K562 (cell line): Measurements from ENCODE around the gene BRF1. TPM values are rescaled to one million over a fixed set of nuclear protein-coding genes. Genes with fewer than 3 reads are reported as not detected.

Experiments
- ATAC-seq: fragments of 200-7000 bp; cut with Tn5 transposase; 3 replicates; pipeline ENCODE4 v1.9.1; 2020; ENCODE audit warnings: moderate library complexity
- BruUV-seq: library from RNA; stranded (reverse); fragments of 400-500 nt; replicated peaks from 2 replicates; lab custom pipeline; 2021; lab: Mats Ljungman, UMichigan
- CTCF ChIA-PET: fragments of 300-600 bp; formaldehyde crosslinking; extraction: SDS; loops from one replicate; lab custom pipeline; 2021; ENCODE audit warnings: low intra/inter-chr PET ratio; lab: Yijun Ruan, JAX
- POLR2A ChIA-PET: fragments of 300-600, 350-650 bp; sonication (Branson Sonifier 250); formaldehyde crosslinking; extraction: SDS; loops from one replicate; lab custom pipeline; 2021; ENCODE audit warnings: antibody characterized with exemption, inconsistent platforms; lab: Yijun Ruan, JAX
- DNase-seq, 4 experiments: peaks; one replicate each; pipeline versions ENCODE4 v3.0.0 to v3.0.0-alpha.2; 2011 to 2018; ENCODE audit warnings: low spot score in 3 of 4, mixed read lengths in 3 of 4; ENCODE audit errors: extremely low read depth in 1 of 4
- FAIRE-seq: peaks from 2 replicates; lab custom pipeline; 2011; peaks lifted over from hg19 to GRCh38; lab: Jason Lieb, UNC
- H2AFZ ChIP-seq: 2 replicates; pipeline ENCODE4 v1.6.0; 2011; ENCODE audit warnings: low read depth, low read length, control low read depth, inconsistent platforms
- H3K27ac ChIP-seq: fragments of 200-600 bp; 3 replicates; pipeline ENCODE4 v1.8.0; 2011; ENCODE audit warnings: low read depth, mild to moderate bottlenecking, control low read depth, inconsistent platforms, low read length, moderate library complexity, mixed read lengths; ENCODE audit errors: extremely low read depth
- H3K27me3 ChIP-seq, 2 experiments: fragments of 300-600 bp in 1 of 2; 2 replicates in 1 of 2; 3 replicates in 1 of 2; pipeline versions ENCODE4 v1.6.0 to v1.8.0; 2011; ENCODE audit warnings: inconsistent platforms in 2 of 2, low read length in 2 of 2, mild to moderate bottlenecking in 1 of 2, mixed read lengths in 1 of 2, moderate library complexity in 1 of 2; ENCODE audit not compliant: control insufficient read depth in 2 of 2, insufficient read depth in 2 of 2
- H3K36me3 ChIP-seq: fragments of 300-600 bp; 3 replicates; pipeline ENCODE4 v1.8.0; 2011; ENCODE audit warnings: mild to moderate bottlenecking, low read length, inconsistent platforms; ENCODE audit not compliant: control insufficient read depth, insufficient read depth
- H3K4me1 ChIP-seq, 2 experiments: fragments of 200-600 bp in 1 of 2; replicated peaks in 1 of 2; 2 replicates in 1 of 2; 3 replicates in 1 of 2; pipeline versions ENCODE4 v1.5.1 to v1.8.0; 2011; ENCODE audit warnings: inconsistent platforms in 2 of 2, low read length in 2 of 2, mild to moderate bottlenecking in 1 of 2, mixed read lengths in 1 of 2, moderate library complexity in 1 of 2; ENCODE audit not compliant: control insufficient read depth in 2 of 2, insufficient read depth in 2 of 2
- H3K4me2 ChIP-seq: 2 replicates; pipeline ENCODE4 v1.6.1; 2011; ENCODE audit warnings: low read length, control low read depth, inconsistent platforms, mixed read lengths; ENCODE audit not compliant: insufficient read depth
- H3K4me3 ChIP-seq: fragments of 200-600 bp; sonication (generic), shearing (Covaris generic); 2 replicates; pipeline ENCODE4 v1.5.1; 2016; ENCODE audit warnings: control low read depth, inconsistent platforms
- H3K79me2 ChIP-seq: fragments of 200-600 bp; 3 replicates; pipeline ENCODE4 v1.8.0; 2011; ENCODE audit warnings: low read length, inconsistent platforms; ENCODE audit not compliant: control insufficient read depth, insufficient read depth
- H3K9ac ChIP-seq, 2 experiments: 2 replicates each; pipeline versions ENCODE4 v1.6.0 to v1.6.1; 2011; ENCODE audit warnings: low read depth in 2 of 2, low read length in 2 of 2, control low read depth in 1 of 2, inconsistent platforms in 1 of 2, mild to moderate bottlenecking in 1 of 2, mixed read lengths in 1 of 2; ENCODE audit not compliant: insufficient read depth in 1 of 2
- H3K9me1 ChIP-seq: one replicate; pipeline ENCODE4 v1.6.0; 2011; ENCODE audit warnings: inconsistent platforms, mild to moderate bottlenecking, low read length, moderate library complexity; ENCODE audit not compliant: control insufficient read depth, insufficient read depth
- H3K9me3 ChIP-seq: replicated peaks from 2 replicates; pipeline ENCODE4 v1.5.1; 2011; ENCODE audit warnings: low read depth, low read length, inconsistent platforms; ENCODE audit not compliant: control insufficient read depth, insufficient read depth
- H4K20me1 ChIP-seq: replicated peaks from 2 replicates; pipeline ENCODE4 v1.6.1; 2011; ENCODE audit warnings: low read length, inconsistent platforms, mixed read lengths; ENCODE audit not compliant: control insufficient read depth, insufficient read depth
- ESRRB ChIP-seq: fragments of 250-450 bp; sonication (Bioruptor Pico); IDR thresholded peaks from 2 replicates; pipeline ENCODE4 v1.5.0; 2020; ENCODE audit warnings: mild to moderate bottlenecking, moderate library complexity, borderline replicate concordance
- GATA2 ChIP-seq: sonication (generic); formaldehyde crosslinking; IDR thresholded peaks from 2 replicates; pipeline ENCODE4 v1.4.0; 2020; ENCODE audit warnings: mild to moderate bottlenecking, missing genetic modification reagents
- MTF1 ChIP-seq: fragments of 250-450 bp; sonication (Bioruptor Pico); IDR thresholded peaks from 2 replicates; pipeline ENCODE4 v1.9.0; 2021; ENCODE audit warnings: moderate library complexity, mild to moderate bottlenecking, inconsistent platforms, borderline replicate concordance
- THRAP3 ChIP-seq: fragments of 450-650 bp; IDR thresholded peaks from 2 replicates; pipeline ENCODE4 v1.6.1; 2016; ENCODE audit warnings: mild to moderate bottlenecking, inconsistent platforms, borderline replicate concordance
- ZNF212 ChIP-seq: fragments of 450-650 bp; formaldehyde crosslinking; IDR thresholded peaks from 2 replicates; pipeline ENCODE4 v1.4.0; 2020; ENCODE audit warnings: mild to moderate bottlenecking
- WGBS: fragments of 100-300 bp; shearing (Covaris generic); methylation state at CpG from one replicate; pipeline ENCODE4 v1.1.6; 2016; ENCODE audit warnings: low coverage, mixed read lengths; ENCODE audit not compliant: insufficient coverage; ENCODE audit errors: missing lambda C conversion rate; 5-methylcytosine and 5-hydroxymethylcytosine counted together
- in situ Hi-C: fragments of 300-500 bp; cut with MboI; formaldehyde crosslinking; loops from 4 replicates; pipeline ENCODE4 v1.15.0; 2018; ENCODE audit warnings: inconsistent platforms, mixed read lengths
- intact Hi-C: fragments of 100-400 bp; cut with micrococcal nuclease; formaldehyde crosslinking; loops from 2 replicates; pipeline ENCODE4 v1.14.2; 2022
- polyA plus RNA-seq, 8 experiments: library from polyadenylated mRNA; depleted of rRNA in 4 of 8; stranded (reverse) in 5 of 8; unstranded in 3 of 8; fragments of >200 nt; fragmentation: Nextera tagmentation in 2 of 8; fragmentation: Illumina TruSeq in 1 of 8; extraction: Ambion mirVana in 2 of 8; extraction: Trizol in 1 of 8; gene quantifications; 2 replicates each; pipeline versions ENCODE4 v1.2.1 to v1.2.3, GENCODE V29; 2011 to 2014; ENCODE audit warnings: inconsistent platforms in 1 of 8, missing spikeins in 1 of 8
- total RNA-seq, 7 experiments: library from RNA; depleted of rRNA in 6 of 7; stranded (reverse); fragments of >200 nt in 6 of 7; fragmentation: Illumina TruSeq in 2 of 7; extraction: Trizol in 2 of 7; gene quantifications; 2 replicates each; pipeline versions ENCODE4 v1.2.1 to v1.2.3, GENCODE V29; 2011 to 2021; ENCODE audit warnings: low replicate concordance in 1 of 7
- TF ChIP-seq, protein P1 (sequence below): fragments of 250-450 bp; sonication (Bioruptor Pico); IDR thresholded peaks from 2 replicates; pipeline ENCODE4 v1.4.0; 2020
- TF ChIP-seq, protein P2 (sequence below): sonication (generic); formaldehyde crosslinking; IDR thresholded peaks from 2 replicates; pipeline ENCODE4 v1.8.0; 2022; ENCODE audit warnings: mild to moderate bottlenecking, missing genetic modification reagents

BRF1 gene
- total and polyA plus RNA-seq, 9 of the 15 experiments (the other 6 are each of a cell fraction or from before 2014, with no cell fraction given), result 0.14 to 24.6 (median 8.2) TPM

DNA sequence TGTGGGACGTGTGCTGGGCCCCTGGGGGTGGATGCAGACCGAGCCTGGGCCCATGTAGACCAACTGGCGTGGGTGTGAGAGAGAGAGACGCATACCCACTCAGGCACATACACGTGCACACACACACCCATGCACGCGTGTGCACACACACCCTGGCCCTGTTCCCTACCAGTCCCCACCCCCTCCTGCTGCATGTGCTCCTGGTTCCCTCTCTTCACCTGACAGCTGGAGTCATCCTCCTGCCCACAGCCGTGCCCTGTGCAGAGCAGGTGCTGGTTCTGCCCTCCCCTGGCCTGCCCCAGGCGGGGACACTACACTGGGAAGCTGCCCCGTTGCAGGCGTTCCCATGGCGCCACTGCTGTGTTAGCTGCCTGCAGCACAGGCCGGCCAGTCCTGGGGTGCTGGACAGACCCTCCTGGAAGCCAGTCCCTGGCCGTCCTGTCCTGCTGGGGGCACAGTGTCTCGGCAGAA, 32.3 kb upstream of the BRF1 start:
- intact Hi-C loops, result no loop called here
- no peak overlapping the region; a peak in 1 of 4 replicates for H3K9ac ChIP-seq
- POLR2A ChIA-PET, result interaction anchor here (0.7 kb wide), 1 partner anchor 10 kb away, joined by 4 read pairs; no protein-coding TSS in a partner anchor
- ATAC-seq (no peak), FAIRE-seq (no peak), DNase-seq (no peak)
- H3K36me3 ChIP-seq, result no peaks in the 10 kb centered on the region
- BruUV-seq, result no TSS peak
- H4K20me1 ChIP-seq, result peaks cover 8% of the 10 kb centered on the region
- no peak overlapping the region for H3K27ac ChIP-seq
- H3K79me2 ChIP-seq, result no peaks in the 10 kb centered on the region; the same call in 2 of the 3 replicates
- no peaks in the 10 kb centered on the region for H3K9me3 ChIP-seq
- no peak overlapping the region for H3K4me3 ChIP-seq
- H3K9me1 ChIP-seq, result no peaks in the 10 kb centered on the region
- H3K27me3 ChIP-seq, result no peaks in the 10 kb centered on the region
- in situ Hi-C loops, result no loop called here
- 36% methylated on average over 8 of the region's 15 CpGs for WGBS
- CTCF ChIA-PET, result no interaction called here
- no peak overlapping the region for H3K4me2 ChIP-seq
- H3K4me1 ChIP-seq, result peaks cover 0 to 52% of the 10 kb centered on the region in 2 experiments; a peak in 3 of 5 replicates
- H2AFZ ChIP-seq, result no peak overlapping the region
- no peak for TF ChIP-seq GATA2
- TF ChIP-seq, all 486 proteins: peak for 0

DNA sequence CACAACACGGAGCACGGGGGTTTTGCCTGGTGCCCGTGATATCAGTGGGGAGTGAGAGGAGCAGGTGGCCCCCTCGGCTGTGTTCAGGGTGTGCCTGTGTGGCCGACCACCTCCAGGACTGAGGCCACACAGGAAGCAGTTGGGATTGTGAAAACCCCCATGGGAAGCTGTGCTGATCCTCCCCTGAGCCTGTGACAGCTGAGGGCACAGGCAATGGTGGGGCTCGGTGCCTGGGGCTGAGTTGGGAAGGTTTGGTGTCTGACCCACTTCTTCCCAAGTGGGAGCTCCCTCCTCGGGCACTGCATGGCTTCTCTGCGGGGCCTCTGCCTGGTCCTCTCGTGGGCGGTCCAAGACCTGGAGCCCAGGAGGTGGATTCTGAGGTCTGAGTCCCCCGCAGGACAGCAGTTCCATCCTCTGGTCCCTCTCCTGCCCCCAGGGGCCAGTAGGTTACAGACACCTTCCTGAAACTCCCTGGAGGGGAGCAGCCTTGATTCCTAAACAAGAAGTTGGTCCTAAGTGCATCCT, 31.6 kb upstream of the BRF1 start:
- no peak overlapping the region for H3K4me2 ChIP-seq
- no peaks in the 10 kb centered on the region for H3K27me3 ChIP-seq
- H3K4me1 ChIP-seq, result peaks cover 0 to 53% of the 10 kb centered on the region in 2 experiments; a peak in 3 of 5 replicates
- WGBS, result 26% methylated on average over 11 of the region's 11 CpGs
- in situ Hi-C loops, result no loop called here
- ATAC-seq, result no peak
- no peak overlapping the region for H3K4me3 ChIP-seq
- no peaks in the 10 kb centered on the region for H3K36me3 ChIP-seq
- H4K20me1 ChIP-seq, result peaks cover 8% of the 10 kb centered on the region
- FAIRE-seq, result no peak
- POLR2A ChIA-PET, result interaction anchor here (1.1 kb wide), 1 partner anchor 10 kb away, joined by 3 read pairs; no protein-coding TSS in a partner anchor
- no peaks in the 10 kb centered on the region; the same call in 2 of the 3 replicates for H3K79me2 ChIP-seq
- H3K27ac ChIP-seq, result no peak overlapping the region
- DNase-seq, result no peak
- no peaks in the 10 kb centered on the region for H3K9me3 ChIP-seq
- intact Hi-C loops, result no loop called here
- no TSS peak for BruUV-seq
- no peaks in the 10 kb centered on the region for H3K9me1 ChIP-seq
- H3K9ac ChIP-seq, result no peak overlapping the region
- CTCF ChIA-PET, result no interaction called here
- no peak overlapping the region for H2AFZ ChIP-seq
- TF ChIP-seq ESRRB (CRISPR knock-in tag) (no peak), MTF1 (CRISPR knock-in tag) (no peak), ZNF212 (CRISPR knock-in tag) (no peak), THRAP3 (no peak)
- TF ChIP-seq, protein P1, sequence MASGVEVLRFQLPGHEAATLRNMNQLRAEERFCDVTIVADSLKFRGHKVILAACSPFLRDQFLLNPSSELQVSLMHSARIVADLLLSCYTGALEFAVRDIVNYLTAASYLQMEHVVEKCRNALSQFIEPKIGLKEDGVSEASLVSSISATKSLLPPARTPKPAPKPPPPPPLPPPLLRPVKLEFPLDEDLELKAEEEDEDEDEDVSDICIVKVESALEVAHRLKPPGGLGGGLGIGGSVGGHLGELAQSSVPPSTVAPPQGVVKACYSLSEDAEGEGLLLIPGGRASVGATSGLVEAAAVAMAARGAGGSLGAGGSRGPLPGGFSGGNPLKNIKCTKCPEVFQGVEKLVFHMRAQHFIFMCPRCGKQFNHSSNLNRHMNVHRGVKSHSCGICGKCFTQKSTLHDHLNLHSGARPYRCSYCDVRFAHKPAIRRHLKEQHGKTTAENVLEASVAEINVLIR (CRISPR knock-in tag), result no peak
- TF ChIP-seq, protein P2, sequence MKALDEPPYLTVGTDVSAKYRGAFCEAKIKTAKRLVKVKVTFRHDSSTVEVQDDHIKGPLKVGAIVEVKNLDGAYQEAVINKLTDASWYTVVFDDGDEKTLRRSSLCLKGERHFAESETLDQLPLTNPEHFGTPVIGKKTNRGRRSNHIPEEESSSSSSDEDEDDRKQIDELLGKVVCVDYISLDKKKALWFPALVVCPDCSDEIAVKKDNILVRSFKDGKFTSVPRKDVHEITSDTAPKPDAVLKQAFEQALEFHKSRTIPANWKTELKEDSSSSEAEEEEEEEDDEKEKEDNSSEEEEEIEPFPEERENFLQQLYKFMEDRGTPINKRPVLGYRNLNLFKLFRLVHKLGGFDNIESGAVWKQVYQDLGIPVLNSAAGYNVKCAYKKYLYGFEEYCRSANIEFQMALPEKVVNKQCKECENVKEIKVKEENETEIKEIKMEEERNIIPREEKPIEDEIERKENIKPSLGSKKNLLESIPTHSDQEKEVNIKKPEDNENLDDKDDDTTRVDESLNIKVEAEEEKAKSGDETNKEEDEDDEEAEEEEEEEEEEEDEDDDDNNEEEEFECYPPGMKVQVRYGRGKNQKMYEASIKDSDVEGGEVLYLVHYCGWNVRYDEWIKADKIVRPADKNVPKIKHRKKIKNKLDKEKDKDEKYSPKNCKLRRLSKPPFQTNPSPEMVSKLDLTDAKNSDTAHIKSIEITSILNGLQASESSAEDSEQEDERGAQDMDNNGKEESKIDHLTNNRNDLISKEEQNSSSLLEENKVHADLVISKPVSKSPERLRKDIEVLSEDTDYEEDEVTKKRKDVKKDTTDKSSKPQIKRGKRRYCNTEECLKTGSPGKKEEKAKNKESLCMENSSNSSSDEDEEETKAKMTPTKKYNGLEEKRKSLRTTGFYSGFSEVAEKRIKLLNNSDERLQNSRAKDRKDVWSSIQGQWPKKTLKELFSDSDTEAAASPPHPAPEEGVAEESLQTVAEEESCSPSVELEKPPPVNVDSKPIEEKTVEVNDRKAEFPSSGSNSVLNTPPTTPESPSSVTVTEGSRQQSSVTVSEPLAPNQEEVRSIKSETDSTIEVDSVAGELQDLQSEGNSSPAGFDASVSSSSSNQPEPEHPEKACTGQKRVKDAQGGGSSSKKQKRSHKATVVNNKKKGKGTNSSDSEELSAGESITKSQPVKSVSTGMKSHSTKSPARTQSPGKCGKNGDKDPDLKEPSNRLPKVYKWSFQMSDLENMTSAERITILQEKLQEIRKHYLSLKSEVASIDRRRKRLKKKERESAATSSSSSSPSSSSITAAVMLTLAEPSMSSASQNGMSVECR, result no peak
